Measurements from ENCODE around the gene DLG2. TPM values are rescaled to one million over a fixed set of nuclear protein-coding genes. Genes with fewer than 3 reads are reported as not detected.

The DLG2 gene
- total RNA-seq, 1 donor from 2014 or later, result 2.8 TPM

DNA sequence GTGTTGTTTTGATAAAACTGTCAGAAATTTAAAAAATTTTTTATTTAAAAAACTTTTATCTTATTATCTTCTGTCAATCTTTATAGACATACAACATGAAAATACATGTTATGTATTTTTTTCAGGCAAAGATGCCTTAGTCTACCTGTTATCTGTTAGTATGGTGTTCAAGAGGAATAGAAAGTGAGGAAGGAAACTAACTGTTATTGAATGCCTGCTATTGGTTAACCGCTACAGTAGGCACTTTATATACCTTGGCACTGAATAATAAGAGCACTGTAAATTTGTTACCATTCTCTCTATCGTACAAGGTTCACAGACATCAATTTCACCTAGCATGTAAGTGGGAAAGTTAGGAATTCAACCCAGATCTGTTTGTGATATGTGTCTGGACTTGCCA is 2068.9 kb downstream of the DLG2 start:
- DNase-seq (ENCODE audit: low spot score), result no peak

DNA sequence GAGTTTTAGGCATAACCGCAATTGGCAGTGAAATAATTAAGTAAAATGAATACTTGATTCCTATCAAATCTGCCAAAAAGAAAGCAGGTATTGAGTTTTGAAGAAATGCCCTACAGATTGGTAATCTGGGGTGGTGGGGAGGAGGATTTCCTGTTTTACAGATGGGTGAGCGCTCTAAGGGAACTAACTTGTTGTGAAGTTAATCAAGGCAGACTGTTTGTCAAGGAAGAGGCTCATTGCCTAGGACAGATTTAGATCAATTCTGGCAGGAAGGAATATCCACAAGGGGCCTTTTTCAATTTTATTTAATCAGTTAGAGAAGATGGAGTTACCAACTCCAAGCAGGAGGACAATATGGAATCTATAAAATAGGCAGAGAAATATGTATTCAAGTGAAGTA is 2069.5 kb downstream of the DLG2 start:
- no peak for DNase-seq (ENCODE audit: low spot score)

DNA sequence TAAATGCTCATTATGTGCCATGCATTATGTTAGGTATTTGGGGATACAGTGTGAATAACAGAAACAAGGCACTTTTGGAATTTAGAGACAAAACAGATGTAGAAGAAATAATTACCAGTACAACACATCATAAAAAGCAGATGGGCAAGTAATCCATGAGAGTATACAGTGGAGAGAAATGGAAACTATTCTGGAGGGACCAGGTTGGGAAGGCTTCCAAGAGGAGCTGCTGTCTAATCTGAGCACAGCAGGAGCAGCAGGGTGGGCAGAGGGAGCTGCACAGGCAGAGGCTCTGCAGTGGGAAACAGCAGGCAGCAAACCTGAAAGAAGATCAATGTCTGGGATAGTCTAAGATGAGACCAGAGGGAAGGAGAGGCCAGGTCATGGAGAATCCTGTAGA is 2072.3 kb downstream of the DLG2 start:
- no peak for DNase-seq (ENCODE audit: low spot score)

DNA sequence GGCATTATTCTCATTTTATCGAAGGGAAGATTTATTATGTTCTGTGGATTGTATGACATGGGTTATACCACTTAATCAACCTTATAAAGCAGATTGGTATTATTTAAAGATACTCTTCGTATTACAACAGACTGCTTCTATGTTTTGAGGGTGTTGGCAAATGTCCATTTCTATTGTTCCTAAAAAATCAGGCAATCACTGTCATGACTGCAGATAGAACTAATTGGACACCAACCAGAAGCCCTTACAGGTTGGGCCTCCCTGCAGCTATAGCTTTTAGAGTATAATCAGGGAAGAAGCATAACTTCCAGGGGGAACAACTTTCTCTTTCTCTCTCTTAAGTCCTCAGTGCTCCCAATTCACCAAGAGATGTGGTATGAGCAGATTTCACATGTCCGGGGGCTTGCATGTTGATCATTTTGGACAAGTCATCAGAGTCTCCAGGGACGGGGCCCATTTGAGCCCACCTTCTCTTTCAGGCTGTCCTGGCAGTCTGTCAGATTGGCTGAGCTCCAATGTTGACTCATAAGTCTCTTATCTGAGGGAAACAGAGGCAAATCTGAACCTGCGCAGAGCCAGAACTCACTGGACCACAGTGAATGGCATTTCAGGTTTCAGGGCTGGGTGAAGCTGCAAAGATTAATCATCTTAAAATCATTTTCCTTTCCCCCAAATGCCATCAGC is 2077.0 kb downstream of the DLG2 start:
- DNase-seq (ENCODE audit: low spot score), result no peak

DNA sequence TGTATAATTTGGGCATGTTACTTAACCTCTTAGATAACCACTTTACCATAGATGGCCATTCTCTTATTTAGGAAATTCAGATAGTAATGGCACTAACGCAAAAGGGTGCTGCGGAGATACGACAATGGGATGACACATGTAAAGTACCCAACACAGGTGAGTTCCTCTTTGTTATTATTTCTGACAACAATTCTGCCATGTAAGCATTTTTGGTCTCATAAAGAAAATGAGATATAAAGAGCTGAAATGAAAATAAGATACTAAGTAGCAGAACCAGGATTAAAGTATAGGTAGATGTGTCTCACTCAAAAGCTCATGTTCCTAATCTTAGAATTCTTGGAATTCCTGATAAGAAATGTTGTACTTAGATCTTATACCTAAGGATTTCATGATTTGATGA is 2080.8 kb downstream of the DLG2 start:
- no peak for DNase-seq (ENCODE audit: low spot score)

DNA sequence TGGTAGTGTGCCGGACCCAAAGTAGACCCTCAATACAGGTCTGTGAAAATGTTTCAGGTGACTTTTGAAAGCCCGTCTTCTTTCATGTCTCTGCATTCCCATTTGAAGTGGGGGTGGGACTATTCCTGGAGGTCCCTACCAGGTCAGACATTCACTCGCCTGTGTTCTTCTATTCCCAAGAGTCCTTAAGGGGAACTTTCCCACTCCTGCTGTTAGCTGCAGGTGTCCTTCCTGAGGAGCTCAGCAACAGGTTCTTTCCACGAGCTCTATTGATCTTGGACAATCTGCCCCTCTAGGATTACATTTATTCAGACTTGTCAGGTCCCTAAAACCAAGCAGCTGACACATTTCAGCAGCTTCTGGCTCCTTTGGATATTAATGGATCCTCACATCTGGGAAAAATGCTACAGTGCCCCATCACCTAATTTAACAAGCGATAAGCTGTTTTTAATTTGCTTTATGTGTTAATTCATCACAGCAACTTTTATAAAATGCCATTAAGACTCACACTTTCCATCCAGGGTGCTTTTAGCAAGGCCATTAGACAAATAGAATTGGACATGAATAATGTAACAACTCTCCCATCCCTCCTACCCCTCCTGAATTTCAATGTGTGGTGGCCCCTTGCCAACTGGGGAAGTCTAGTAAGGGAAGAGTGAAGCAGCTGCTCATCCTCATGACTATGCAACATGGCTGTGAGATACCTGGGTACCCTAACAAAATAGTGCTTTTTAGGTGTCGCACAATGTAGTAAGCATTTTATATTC is 2081.5 kb downstream of the DLG2 start:
- no peak for DNase-seq (ENCODE audit: low spot score)

DNA sequence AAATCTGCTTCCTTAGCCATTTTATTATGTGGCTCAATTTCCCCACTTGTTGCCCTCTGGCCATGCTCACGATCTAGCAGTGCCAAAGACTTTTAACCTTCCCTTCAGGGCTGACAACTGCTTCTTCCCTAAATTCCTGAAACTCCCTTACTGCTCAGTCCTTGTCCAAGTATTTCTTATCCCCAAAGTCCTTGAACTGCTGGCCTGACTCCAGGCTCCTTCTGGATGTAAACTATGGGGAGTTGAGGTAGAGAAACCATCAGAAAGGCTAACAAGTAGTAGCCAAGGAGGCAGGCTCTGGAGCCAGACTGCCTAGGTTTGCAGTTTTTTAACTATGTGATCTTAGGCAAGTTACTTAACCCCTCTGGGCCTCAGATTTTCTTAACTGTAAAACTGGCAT is 2082.3 kb downstream of the DLG2 start:
- no peak for DNase-seq (ENCODE audit: low spot score)

DNA sequence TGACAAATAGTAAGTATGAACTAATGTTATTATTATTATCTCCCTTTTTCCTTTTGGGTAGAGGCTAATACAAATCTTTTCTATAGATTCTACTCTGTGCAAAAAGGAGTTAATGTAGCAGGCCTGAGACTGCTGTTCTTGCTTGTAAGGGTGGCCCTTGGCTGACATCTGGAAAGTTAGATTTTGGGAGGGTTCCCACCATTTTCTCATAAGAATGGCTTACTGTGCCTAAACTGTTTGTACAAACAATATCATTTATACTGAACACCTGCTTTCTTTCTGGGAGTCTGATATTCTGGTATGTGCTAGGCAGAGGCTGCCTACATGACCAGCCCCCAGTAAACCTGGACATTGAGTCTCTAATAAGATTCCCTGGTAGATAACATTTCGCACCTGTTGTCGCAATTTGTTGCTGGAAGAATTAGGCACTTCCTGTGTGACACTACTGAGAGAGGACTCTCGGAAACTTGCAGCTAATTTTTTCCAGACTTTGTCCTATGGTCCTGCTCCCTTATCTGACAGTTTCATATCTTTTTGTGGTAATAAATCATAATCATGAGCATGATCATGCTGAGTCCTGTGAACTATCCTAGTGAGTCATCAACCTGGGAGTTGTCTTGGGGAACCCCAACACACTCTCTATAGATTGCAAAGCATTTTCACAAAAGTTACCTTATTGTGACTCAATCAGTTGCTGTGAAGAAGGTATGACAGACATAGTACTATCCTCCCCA is 2083.3 kb downstream of the DLG2 start:
- DNase-seq (ENCODE audit: low spot score), result no peak

DNA sequence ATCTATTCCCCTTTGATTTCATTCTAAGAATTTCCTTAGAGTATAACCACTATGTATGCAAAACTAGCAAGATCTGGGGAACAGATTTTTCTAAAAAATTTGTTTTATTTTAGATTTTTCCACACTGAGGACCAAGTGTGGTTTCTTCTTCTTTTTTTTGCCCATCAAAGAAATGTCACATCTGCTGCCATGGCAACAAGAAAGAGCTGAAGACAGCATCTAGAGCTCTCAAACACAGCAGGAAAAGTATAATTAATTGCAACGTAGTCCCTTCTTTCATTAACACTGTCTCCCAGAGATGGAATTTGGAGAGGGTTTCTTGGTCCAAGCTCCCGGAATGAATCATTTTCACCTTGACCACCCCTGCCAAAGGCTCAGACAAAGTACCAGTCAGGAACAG is 2084.3 kb downstream of the DLG2 start:
- DNase-seq (ENCODE audit: low spot score), result no peak

DNA sequence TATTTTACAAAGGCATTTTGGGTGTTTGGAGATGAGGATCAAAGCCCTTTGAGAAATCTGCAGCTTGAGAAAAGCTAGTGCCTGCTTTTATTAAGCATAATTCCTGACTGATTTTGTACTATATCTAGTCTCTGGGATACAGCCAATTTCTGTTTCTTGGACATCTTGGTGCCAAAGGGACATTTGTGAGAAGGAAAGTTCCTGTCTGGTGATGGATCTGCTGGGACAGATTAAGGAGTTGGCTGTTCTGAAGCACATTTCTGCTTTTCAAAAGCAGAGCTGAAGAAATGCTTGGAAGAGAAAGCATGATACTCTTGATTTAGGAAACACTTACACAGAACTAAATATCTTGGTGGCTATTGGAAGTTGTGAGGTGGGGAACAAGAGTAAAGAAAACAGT is 2086.4 kb downstream of the DLG2 start:
- DNase-seq (ENCODE audit: low spot score), result no peak

DNA sequence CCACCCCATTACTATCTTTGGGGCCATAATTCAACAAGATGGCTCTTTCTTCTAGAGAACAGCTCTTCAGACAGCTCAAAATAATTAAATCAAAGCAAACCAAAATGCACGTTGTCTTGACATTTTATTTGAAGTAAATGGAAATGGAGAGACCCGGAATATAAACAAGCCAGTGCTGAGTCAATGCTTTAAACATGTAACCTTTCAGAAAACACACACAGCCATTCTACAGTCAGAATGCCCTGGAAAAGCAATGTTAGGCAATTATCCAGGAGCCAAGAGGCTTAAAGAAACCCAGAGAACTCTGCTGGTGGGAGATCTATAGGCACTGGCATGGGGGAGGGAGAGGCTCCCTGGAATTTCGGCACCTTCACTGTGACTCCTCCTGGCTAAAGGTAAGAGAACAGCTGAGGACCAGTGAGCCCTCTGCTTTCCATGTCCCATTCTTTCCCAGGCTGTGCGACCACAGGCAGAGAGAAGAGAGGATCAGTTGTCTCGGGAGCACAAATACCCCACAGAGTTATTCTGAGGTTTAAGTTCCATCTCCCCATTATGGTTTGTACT is 2086.9 kb downstream of the DLG2 start:
- no peak for DNase-seq (ENCODE audit: low spot score)

DNA sequence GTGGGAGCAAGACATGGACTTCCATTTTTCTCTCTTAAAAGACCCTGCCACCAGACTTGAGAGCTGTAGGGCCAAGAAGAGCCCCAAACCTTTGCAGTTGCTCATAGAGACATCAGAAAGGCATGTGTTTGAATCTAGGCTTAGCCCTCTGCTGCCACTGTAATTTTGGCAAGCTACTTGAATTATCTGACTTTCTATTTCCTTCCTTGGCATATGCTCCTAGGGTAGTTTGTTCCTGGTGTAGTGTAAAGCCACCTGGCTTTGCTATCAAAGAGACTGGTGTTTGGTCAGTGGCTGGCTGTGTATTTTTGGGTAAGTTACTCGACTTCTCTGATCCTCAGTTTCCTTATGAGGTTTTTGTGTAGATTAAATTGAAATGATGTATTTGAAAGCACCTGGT is 2088.9 kb downstream of the DLG2 start:
- DNase-seq (ENCODE audit: low spot score), result no peak

DNA sequence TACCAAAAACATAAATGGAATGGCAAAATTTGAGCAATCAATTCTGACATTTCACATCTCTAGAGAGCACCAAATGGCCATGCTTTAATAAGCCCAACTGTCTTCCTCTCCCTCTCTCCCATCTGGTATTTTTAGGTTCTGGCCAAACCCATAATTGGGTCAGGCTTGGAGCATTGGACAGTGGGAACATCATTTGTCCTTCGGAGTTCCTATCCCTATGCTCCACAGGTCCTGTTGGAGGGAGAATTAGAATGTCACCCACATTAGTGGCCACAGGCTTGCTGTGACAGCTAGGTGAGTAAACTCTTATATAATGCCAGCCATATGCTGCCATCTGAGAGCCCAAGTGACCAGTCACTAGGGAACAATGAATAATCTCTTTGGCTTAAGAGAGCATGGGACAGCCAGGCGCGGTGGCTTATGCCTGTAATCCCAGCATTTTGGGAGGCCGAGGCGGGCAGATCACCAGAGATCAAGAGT is 2090.0 kb downstream of the DLG2 start:
- DNase-seq (ENCODE audit: low spot score), result no peak

DNA sequence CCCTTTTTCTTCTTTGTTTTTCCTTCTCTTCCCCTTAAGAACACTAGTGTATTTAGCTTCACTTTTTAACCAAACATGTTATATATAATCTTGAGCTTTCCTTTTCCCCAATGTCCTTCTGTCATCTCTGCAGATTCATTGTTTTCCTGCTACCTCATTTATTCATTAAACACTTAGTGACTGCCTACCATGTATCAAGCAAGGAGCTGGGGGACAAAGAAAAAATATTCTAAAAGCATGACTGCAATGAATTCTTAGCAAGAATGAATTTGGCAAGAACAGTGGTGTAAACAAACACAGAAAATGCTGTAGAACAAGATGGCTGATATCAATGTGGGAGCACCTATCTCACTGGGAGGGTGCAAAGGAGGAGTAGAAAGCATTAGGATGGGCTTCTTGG is 2094.0 kb downstream of the DLG2 start:
- DNase-seq (ENCODE audit: low spot score), result no peak

DNA sequence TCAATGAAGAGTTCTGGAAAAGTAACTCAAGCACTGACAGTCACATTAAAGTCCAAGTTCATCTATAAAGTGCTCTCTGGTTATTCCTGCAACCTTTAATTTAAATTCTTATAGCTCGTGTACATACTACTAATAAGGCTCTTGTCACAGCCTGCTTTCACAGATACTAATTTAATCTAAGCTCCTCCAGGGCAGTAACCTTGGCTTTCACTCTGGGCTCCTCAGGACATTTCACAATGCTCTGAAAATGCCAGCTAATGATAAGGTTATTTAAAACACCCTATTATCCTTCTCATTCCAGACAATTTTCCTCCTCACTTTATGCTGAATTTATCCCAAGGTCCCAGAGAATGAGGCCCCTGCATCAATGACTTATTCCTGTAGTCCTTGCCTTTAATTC is 2098.3 kb downstream of the DLG2 start:
- no peak for DNase-seq (ENCODE audit: low spot score)

DNA sequence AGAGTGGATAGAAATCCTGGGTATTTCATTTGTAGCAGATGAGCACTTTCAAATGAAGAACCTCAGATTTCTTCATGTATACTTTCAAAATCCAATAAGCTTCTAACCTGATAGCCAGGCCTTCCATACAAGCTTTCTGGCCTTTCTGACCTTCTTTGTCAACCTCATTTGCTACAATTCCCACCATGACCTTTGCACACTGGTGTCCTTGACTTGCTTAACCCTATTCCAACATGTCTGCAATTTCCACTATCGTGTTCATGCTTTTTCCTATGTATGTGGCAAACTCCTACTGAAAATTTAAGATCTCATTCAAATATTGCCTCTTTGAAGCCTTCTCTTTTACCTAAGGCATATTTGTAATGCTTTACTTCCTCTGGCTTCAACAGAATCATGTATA is 2098.9 kb downstream of the DLG2 start:
- DNase-seq (ENCODE audit: low spot score), result no peak

DNA sequence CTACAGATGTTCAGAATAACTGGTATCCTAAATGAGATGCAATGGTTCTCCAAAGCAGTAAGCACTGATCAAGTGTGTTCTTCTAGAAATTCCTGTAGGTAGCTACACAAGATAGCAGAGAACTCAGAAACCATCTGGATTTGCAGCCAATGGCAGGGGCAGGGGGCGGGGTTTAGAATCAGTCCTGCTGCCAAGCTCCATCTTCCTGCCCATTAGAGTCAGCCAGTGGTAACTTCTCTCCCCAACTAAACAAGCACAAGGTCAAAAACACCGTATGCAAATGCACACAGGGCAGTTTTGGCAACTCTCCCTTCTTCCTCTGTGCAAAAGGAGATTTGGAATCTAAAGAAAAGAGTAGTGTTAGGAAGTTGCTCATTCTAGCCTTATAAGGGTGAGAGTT is 2103.5 kb downstream of the DLG2 start:
- no peak for DNase-seq (ENCODE audit: low spot score)

DNA sequence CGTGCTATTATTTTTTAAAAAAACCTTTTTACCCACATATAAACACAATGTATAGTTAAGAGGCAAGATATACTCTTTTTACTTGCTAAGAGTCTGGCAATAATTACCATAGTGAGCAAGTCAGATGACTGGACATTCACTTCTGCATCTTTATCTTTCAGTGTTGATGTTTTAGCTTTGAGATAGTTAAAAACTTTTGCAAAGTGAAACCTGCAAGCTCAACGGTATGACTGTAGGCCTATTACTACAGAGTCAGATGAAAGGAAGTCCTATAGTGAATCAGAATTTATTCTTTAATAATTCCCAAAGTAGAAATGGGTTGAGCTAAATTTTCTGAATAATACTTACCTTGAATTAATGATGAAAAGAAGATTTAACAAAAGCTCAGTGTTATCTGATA is 2104.2 kb downstream of the DLG2 start:
- no peak for DNase-seq (ENCODE audit: low spot score)

DNA sequence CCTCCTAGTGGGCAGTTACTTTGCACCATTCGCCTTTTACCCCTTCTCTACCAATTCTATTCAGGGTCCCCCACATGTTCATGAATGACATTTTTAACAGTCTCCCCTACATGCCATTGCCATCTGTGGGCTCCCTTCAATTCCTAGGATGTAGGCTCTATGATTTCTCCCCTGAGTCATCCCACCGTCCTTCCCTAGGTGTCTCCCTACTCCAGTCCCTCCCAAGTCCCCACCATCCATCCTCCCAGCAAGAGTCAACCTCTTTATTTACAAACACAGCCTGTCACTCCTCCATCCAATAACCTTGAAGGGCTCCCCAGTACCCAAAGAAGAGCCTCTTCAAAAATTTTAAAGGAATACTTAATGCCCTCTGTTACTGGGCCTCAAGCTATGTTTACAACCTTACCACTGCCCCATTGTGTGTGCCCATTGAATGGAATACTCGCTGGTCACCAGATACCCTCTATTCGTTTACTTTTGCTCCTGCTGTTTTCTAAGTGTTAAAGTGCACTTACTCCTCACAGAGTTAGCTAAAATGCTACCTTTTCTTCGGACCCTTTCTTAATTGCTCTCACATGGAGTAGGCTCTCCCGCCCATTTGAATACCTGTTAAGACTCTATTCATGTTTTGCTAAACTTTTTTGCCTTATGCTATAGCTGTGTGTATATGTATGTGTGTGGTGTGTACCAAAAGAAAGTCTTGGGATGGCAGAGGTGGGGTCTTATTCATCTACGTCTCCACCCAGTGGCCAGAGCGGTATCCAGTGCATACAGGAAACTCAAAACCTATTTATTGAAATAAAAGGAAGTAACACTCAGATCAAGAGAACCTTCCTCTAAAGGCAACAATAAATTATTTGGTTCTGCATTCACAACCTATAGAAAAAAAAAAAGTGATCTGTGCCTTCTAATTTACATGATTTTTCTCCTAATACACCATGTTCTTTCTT is 2105.2 kb downstream of the DLG2 start:
- no peak for DNase-seq (ENCODE audit: low spot score)

DNA sequence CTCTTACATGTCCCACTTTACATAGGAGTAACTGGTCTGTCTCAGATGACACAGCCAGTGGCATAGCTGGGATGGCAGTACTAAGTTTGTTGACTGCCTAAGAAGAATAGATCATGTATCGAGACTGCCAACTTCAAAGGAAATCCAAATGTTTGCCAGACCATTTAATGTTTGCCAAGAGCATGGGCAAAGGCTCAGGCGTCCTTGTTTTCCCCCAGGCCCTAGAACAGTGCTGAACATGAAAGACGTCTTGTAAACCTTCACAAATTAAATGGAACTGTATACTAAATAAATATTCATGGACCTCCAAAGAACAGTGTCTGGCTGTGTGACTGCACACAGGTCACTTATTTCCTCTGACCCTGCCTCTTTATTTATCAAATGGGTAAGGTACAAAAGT is 2106.3 kb downstream of the DLG2 start:
- DNase-seq (ENCODE audit: low spot score), result no peak

DNA sequence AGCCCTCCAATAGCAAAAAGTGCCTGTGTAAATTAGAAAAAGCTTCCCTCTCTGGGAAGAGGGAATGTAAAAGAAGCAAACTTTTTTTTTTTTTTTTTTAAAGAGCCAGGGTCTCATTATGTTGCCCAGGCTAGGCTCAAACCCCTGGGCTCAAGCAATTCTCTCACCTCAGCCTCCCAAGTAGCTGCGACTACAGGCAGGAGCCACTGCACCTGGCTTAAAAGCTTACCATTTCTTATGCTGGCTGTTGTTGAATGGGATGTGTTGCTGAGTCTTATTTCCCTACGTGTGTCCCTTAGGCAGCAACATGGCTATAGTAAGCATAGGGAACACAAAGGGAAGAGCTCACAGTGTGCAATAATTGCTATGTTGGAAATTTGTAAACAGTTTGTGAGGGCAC is 2115.5 kb downstream of the DLG2 start:
- no peak for DNase-seq (ENCODE audit: low spot score)

Data from mesenteric fat pad (tissue), 1 donor.